ENCODE measurements around the gene UBE2J2. TPM values are rescaled to one million over a fixed set of nuclear protein-coding genes. Genes with fewer than 3 reads are reported as not detected.

UBE2J2 gene
- total and polyA plus RNA-seq, 2 of the 13 experiments (the other 11 are each of a cell fraction or from before 2014, with no cell fraction given), result 25.4 to 29.4 TPM

DNA sequence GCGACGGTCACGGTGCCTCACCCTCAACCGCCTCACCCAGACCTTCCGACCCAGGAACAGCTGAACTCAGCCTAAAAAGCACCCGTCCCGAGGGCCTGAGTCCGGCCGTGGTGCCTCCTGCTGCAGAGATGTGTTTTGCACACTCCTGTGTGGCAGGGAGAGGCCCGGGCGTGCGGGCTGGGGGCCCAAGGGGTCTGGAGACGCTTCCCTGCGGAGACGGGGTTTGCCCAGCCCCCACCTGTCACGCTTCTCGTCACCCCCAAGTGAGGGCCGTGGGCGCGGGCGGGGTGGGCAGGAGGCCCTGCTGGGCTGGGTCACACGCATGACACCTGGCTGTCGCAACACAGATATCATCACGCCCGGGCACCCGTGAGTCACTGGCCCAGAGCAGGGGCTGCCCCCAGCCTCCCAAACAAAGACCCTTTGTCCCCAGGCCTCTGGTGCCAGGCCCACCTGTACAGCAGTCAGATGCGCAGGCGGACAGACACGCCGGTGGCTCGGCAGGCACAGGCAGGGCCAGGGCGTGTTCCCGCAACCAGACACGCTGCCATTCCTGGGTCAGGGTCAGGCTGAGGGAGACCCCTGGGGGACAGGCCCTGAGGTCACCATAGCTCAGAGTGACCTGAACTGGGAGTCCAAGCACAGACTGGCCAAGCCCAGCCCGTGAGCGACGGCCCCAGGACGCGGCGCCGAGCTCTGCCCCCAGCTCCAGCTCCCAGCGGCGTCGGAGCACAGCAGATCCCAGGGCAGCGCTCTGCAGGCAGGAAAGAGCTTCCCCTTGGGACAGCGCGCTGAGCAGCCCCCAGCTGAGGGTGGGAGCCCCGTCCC is 35.6 kb downstream of the UBE2J2 start (continued):
- TF ChIP-seq ZNF414 (CRISPR knock-in tag; IDR thresholded peaks at IDR 0.05) (peak; percentile 98), ZNF691 (CRISPR knock-in tag; IDR thresholded peaks at IDR 0.05; ENCODE audit: borderline replicate concordance, low read depth) (peak; percentile 61; the same call in 1 of the 2 replicates), ZNF451 (CRISPR knock-in tag; IDR thresholded peaks at IDR 0.05) (no peak), BCL6 (CRISPR knock-in tag; IDR thresholded peaks at IDR 0.05) (peak; percentile 36; the same call in 1 of the 2 replicates), ELK4 (CRISPR knock-in tag; IDR thresholded peaks at IDR 0.05; ENCODE audit: borderline replicate concordance) (no peak), NFRKB (IDR thresholded peaks at IDR 0.05) (no peak), ZNF570 (CRISPR knock-in tag; IDR thresholded peaks at IDR 0.05; ENCODE audit: borderline replicate concordance) (no peak), ZFP1 (CRISPR knock-in tag; IDR thresholded peaks at IDR 0.05) (no peak), ZNF678 (CRISPR knock-in tag; IDR thresholded peaks at IDR 0.05) (no peak), STAT5B (CRISPR knock-in tag; IDR thresholded peaks at IDR 0.05) (no peak), ZNF709 (CRISPR knock-in tag; IDR thresholded peaks at IDR 0.05) (peak; percentile 71), GRHL1 (CRISPR knock-in tag; conservative IDR thresholded peaks at IDR 0.05) (no peak), NFYB (CRISPR knock-in tag; IDR thresholded peaks at IDR 0.05) (no peak), ZNF143 (CRISPR knock-in tag; IDR thresholded peaks at IDR 0.05) (no peak), ZNF17 (CRISPR knock-in tag; IDR thresholded peaks at IDR 0.05) (no peak), FOXK2 (IDR thresholded peaks at IDR 0.05) (no peak), ZNF616 (CRISPR knock-in tag; IDR thresholded peaks at IDR 0.05; ENCODE audit: low read depth) (no peak; the same call in 1 of the 2 replicates), SIX4 (CRISPR knock-in tag; IDR thresholded peaks at IDR 0.05) (no peak), MTA1 (CRISPR knock-in tag; IDR thresholded peaks at IDR 0.05; ENCODE audit: borderline replicate concordance) (peak; percentile 75), ZNF503 (CRISPR knock-in tag; IDR thresholded peaks at IDR 0.05) (no peak), KDM5B (CRISPR knock-in tag; IDR thresholded peaks at IDR 0.05; ENCODE audit: borderline replicate concordance) (0 out of 2 replicates have a peak, but pooled peaks have one; percentile 12)
- TF ChIP-seq, protein P1, sequence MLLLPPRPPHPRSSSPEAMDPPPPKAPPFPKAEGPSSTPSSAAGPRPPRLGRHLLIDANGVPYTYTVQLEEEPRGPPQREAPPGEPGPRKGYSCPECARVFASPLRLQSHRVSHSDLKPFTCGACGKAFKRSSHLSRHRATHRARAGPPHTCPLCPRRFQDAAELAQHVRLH (CRISPR knock-in tag; IDR thresholded peaks at IDR 0.05; ENCODE audit: borderline replicate concordance, low read depth), result peak; percentile 42; the same call in 1 of the 2 replicates
- TF ChIP-seq, protein P2, sequence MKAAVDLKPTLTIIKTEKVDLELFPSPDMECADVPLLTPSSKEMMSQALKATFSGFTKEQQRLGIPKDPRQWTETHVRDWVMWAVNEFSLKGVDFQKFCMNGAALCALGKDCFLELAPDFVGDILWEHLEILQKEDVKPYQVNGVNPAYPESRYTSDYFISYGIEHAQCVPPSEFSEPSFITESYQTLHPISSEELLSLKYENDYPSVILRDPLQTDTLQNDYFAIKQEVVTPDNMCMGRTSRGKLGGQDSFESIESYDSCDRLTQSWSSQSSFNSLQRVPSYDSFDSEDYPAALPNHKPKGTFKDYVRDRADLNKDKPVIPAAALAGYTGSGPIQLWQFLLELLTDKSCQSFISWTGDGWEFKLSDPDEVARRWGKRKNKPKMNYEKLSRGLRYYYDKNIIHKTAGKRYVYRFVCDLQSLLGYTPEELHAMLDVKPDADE (CRISPR knock-in tag; IDR thresholded peaks at IDR 0.05), result no peak

All from HepG2 (cell line).